DMS 273 (cell line): ENCODE measurements around the gene RAMP3.

ENCODE experiments used
- DNase-seq: peaks from one replicate; lab custom pipeline; 2025; ENCODE audit not compliant: unreplicated experiment; lab: John Stamatoyannopoulos, UW

Gene RAMP3

DNA sequence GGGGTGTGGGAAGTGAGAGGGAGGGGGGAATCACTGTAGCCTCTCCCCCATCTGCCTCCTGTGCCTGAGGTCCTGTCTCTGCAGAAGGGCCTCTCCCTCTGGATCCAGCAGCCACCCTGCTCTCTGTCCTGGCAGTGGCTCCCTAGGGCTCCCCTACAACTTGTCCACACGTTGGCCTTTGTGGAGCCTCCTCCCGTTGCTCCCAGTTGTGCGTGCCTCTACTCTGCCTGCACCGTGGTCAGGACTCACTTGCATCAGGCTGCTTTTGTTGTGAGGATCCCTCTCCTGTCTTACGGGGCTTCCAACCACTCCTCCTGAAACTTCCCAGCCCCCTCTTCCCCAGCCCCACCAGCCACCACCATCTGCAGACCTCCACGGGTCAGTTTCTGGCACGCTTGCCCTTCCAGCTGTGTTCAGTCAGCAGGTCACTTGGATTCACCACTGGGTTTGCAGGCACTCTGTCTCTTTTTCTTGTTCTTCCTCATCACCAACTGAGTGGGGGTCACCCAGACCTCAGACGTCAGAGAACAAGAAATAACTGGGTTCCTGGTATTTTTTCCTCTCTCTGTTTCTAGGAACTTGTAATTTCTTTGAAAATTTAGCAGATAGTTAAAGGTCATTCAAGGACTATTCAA, 62.3 kb downstream of the RAMP3 start:
- peak; percentile 48 for DNase-seq

DNA sequence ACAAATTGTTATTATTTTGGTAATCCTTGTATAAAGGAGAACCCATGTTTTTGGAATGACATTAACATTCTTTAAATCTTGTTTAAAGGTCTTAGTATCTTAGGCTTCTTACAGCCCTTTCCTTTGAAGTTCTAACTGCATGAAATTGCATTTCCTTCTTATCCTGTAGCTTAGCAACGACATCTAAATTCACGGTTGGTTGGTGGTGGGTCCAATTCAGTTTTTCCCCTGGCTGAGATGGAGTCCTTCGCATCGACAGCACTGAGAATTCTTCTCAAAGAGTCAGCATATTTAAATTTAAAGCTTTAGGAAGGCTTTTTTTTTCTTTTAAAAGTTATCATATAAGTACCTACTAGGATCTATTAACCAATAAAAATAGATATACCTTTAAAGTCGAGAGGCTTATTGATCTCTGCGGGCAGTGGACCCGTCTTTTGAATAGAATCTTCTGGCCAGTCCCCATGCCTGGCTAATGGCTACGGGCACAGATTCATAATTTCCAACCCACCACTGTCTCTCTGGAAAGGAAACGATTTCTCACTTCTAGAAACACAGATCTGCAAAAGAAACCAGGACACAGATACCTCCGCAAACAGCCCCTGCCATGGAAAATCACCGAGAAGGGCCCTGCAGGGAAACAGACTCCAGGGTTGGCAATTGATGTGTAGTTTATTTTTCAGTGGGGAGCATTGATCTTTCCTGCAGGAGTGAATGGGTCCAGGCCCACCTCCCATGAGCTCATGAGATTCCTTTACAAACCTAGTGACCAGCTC, 63.4 kb downstream of the RAMP3 start:
- peak; percentile 51 for DNase-seq

DNA sequence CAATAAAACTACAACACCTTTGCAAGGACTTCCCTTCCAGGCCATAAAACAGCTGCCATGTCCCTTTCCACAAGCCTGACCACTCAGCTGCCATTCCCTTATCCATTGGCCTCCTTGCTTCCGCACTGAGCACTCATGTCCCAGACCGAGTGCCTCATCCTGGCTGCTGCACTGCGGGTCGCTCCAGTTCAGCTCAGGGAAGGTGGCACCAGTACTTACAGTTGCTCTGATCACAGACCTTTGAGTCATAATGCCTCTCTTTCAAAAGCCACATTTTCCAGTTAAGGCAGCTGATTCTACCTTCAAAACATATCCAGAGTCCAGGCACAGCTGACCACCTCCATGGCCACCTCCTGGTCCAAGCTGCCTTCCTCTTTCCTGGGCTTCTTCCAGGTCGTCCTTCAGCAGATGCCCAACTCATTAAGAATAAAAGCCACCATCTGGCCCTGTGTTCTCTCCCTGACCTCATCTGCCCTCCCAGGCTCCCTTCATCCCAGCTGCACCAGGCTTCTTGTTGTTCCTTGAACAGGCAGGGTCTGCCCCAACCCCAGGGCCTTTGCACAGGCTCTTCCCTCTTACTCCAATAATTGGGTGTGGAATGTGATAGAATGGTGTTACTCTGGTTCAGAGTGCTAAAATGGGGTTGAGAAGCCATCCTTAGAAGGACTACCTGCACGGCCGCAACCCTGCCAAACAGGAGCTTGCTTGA, 64.5 kb downstream of the RAMP3 start:
- DNase-seq: peak; percentile 93

DNA sequence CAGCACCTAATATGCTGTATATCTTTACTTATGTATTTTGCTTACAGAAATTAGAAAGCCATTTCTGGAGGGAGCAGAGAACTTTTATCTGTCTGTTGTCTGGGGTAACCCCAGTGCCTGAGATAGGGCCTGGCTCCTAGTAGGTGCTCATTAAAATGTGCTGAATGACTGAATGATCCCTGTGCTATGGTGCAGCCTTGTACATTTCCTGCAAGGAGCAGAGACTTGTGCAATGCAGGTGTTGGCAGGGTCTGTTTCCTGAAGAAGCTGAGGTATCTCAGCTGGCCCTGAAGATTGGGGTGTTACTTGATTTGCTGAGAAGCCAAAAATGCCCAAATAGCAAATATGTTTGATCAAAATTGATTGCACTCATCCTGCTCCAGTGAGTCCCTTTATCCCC, 65.5 kb downstream of the RAMP3 start:
- DNase-seq: no peak

DNA sequence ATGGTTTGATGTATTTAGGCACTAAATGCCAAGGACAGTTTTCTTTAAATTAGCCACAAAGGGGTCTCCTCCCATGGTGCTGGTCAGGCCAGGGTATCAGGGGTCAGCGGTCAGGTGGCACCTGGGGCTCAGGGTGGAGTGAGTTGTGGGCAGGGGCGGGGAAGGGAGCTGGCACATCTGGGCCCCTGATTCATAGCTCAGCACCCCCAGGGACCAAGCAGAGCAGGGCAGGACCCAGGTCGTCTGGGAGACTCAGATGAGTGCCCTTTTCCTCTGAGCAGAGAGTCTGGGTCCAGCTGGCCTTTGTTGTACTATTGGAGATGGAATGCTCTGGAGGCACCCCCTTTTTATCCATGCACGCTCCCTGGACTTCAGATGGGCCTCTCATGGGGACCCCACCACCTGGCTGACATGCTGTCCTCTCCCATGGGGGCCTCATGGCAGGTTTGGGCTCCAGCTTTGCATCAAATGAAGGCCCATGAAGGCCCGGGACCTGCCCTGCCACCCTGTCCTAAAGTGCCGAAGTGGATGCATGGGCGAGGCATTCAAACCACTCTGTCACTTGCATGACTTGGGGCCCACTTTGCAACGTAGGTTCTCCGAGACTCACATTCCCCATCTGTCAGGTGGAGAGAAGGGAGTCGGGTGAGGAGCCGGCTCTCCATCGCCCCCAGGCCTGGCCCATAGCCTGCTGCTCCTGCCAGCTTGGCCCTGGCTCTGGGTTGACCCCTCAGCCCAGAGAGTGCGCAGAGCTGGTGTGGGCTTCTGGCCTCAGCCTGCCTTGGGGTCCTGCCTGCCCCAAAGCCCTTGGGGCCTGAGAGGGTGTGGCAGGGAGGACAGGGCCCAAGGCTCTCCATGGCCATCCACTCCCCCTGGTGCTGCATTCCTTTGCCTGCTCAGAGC, 66.4 kb downstream of the RAMP3 start:
- DNase-seq: peak; percentile 46

DNA sequence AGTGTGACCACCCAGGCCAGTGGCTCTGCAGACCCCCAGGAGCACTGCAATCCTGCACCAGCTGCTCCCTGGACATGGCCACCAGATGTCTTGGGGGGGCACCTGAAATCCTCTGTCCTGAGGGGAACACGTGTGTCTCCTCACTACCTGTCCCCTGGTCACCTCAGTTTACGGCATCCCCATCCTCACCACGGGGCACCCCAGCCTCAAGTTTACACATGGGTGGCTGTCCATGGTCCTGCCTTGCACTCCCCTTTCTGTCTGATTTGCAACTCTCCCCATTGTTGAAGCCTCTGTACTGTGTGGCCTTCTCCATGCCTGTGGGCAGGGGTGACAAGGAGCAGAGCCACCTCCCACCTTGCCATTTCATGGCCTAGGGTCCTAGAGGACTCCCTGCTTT, 67.2 kb downstream of the RAMP3 start:
- DNase-seq: peak; percentile 33

DNA sequence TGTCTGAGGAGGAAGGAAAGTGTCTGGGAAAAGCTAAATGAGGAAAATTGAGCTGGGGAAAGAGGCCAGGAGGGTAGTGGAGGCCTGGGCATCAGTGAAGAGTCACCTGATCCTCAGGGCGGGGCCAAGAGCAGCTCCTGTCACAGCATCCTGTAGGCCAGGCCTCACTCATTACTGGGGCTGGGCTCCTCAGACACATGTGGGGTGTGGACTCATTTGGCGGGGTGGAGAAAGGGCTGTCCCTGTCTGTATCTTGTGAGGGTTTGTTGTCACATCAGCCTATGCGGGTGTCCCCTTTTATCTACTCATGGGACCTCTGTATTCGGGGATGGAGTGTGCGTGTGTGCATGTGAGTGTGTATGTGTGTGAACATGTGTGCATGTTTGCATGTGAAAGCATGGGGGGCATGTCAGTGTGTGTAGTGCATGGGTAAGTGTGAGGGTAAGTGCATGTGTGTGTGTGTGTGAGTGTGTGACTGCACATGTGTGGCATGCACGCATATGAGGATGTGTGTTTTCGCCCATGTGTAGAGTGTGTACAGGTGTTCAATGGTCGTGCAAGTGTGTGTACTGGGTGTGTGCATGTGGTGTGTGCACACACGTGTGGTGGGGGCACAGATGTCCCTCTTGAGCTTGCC, 67.8 kb downstream of the RAMP3 start:
- DNase-seq: peak; percentile 35

DNA sequence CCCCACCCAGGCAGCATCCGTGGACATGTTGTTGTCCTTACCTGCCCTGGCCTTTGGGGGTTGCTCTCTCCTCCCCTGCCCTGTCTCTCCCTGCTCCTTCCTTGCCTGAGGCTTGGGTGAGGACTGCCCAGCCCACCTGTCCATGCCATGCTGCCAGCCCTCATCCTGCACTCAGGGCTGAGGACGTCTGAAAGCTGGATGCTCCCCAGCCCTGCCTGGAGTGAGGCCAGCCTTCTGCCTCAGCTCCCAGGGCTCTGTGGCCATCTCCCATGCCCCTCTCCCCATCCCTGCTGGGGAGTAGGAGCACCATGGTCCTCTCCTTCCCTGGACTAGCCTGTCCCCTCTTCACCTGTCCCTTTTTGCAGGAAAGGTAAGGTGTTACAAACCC, 68.4 kb downstream of the RAMP3 start:
- DNase-seq: peak; percentile 44

DNA sequence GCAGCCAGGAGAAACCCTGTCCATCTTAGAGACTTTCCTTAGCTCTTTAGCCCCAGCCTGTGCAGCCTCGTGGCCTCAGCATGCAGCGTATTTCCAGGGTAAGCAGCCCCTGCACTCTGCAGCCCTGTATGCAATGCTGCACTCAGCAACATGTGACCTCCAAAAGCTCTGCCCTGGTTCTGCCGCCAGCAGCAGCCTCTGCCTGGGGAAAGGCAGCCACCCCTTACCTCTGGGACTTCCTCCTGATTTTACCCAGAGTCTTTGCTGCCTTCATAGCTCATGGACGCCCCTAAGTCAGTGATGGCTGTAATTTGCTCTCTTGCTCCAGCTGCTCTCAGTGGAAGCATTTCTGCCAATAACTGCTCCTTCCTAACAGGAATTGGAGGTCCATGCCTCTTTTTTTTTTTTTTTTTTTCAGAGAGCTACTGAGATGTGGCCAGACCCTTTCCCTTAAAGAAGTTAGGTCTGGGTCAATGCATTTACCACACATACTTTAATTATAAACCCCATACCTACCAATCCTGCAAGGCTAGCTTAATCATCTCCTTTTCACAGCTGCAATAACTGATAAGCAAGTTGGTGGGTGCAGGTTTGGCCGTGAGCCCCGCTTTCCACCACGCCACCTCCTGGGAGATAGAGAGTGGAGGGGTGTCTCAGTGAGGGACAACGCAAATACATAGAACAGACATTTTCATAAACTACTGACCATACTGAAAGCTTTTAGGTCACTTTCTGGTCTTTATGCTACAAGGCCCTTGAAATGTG, 71.7 kb downstream of the RAMP3 start:
- DNase-seq: peak; percentile 42

DNA sequence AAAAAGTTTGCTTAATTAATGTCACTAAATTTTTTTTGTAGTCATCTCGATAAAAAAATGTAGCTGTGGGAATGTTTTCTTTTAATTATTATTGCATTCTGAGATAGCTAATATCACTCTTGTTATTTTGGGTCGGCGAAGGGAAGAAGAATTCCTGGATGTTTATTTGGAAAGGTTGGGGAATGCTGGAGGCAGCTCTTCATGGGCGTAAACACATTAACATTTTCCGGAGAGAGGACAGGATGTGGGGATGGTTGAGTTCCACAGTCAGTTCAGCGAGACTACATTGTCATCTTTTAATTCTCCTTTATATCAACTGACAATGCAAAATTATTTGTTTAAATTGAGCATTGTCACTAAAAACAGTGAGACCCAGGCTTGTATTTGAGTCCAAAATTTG, 72.5 kb downstream of the RAMP3 start:
- DNase-seq: no peak

DNA sequence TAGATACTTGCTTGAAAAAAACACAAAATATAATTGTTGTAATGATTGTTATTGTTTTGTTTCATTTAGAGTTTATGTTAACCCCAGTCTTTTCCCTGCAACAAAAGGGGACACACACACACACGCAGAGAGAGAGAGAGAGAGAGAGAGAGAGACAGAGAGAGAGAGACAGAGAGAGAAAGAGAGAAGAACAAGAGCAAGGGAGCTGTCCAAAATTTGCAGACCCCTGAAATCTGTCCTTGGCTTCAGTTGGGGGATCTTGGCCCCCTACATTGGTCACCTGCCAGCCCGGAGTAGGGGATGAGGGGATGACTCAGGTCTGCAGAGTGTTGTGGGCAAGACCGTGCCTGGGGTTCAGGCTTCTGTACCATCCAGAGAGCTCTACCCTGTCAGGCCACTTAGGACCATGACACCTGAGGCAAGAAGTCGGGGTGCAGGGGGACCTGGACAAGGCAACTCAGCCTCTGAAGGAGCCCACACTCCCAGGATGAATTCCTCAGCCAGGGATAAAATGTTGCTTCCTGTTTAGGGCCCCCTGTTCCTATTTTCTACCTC, 73.1 kb downstream of the RAMP3 start:
- DNase-seq: no peak

DNA sequence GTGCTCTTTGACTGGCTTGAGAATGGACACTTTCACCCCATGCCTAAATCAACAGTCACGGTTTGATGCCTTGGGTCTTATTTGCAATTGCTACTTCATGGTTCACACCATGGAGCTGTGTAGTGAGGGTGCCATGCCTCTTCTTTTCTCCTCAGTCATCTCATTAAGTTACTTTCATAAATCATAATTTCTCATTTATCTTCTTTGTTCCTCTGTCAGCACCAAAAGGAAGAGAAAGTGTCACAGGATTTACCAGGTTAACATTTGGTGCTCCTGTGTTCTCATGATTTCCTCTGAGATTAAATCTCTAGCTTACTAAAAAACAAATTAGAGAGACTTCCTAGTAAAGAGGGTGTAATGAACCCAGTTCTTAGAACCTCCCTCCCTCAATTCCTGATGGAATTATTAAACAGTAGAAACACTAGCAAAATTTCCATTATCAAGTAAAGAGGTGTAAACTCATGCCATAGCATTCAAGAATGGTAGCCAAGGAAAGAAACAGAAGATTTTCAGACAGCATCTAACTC, 75.7 kb downstream of the RAMP3 start:
- no peak for DNase-seq
